HG03378 (cell line): ENCODE results near the gene PCDHGB3.
"Not testable (repeated sequence)": the region's sequence is repeated elsewhere in the genome, so short reads cannot be mapped to it uniquely, and the experiment has no call there.

Experiments used
- ATAC-seq: cut with Tn5 transposase; IDR thresholded peaks from one replicate; pipeline ENCODE4 v1.9.1; 2021; ENCODE audit warnings: mild to moderate bottlenecking, moderate library complexity; ENCODE audit not compliant: unreplicated experiment

PCDHGB3 gene

DNA sequence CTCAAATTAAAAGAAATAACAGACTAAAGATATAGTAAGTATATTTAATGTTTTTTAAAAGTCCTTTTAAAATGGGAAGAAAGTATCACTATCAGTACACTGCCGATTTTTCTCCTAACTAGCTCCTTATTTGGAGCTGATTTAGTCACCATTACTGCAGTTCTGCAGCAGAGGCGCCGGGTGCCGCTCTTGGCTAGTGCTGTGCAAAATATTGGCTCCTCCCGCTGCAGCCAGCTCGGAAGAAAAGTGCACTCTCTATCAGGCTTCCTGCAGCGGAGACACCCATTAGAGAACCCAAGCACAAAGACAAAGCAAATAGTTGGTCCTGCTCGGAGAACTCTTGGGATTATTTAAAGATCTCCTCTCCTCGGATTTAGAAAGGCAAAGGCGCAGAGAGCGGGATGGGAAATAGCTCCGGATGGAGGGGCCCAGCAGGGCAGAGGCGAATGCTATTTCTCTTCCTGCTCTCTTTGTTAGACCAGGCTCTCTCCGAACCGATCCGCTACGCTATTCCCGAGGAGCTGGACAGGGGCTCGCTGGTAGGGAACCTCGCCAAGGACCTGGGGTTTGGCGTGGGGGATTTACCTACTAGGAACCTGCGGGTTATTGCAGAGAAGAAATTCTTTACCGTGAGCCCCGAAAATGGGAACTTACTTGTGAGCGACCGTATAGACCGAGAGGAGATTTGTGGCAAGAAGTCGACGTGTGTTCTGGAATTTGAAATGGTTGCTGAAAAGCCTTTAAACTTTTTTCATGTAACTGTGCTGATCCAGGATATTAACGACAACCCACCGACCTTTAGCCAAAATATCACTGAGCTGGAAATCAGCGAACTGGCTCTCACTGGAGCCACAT is at the start of gene PCDHGB3:
Gene PCDHGB3 (plus strand): TSS at position 249 of the 855 bp plus-strand sequence. CDS start 153 bp downstream, at position 402.
- ATAC-seq = peak; percentile 95

DNA sequence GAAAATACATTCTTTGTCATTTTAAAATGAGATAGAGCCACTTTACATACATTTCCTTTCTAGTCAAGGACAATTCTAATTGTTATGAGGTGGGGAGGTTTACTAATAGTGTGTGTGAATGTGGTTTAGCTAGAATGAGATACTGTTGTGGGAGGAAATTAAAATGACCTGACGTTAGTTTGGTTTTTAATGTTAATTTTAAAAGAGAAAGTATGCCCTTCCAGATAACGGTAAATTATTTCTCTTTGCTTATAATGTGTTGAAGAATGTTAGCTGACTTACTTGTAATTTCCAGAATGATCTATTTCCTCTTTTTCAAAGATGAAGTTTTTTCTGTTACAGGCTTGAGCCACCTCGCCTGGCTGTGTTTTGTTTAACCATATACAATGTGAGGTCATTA is 47.8 kb upstream of the PCDHGB3 start:
- no peak for ATAC-seq

DNA sequence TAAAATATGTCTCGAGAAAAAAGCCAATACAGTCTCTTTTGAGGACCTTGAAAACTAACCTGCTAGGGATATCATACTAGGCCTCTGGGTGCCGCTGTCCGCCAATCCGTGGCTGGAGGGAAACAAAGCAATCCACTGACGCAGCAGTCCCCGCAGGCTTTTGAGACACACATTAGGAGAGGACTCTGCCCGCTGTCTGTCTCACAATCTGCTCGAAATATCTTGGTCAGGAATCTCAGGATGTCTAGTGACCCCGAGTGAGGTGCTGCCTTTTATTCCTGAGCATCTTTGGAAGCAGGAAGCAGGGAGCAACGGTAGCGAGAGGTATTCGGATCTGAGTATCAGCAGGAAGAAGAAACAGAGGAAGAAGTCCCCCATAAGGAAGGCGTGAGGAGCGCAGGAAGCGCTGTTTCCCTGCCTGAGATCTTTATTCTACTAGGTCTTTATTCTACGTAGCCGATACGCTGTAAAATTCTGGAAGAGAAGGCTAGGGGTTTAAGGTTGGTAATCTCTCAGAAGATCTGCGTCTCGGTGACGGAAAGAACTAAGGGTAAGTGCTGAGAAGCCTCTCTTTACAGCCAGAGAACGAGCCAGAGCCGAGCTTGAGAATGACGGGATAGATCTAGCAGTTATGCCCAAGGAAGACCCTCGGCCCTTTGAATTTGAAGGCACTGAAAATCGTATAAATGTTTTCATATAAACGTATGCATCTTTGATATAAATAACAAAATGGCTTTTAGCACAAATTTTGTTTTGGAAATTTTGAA is 43.8 kb upstream of the PCDHGB3 start:
- ATAC-seq = peak; percentile 83

DNA sequence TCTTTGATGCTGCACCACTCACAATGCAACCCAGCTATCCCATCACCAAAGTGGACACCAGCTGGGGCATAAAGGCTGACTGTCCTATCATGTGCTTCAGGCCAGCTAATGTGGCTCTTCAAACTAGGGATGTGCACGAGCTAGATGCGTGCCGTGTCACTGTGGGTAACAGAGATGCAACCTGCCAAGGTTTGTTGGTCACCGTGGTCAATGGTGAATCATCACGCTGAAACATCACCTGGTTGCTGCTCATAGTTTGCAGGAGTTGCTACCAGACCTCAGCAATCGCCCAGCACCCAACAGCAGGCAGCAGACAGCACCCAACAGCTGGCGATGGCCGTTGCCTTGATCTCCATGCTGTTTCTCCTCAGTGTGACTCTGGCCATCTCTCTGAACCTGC is 41.8 kb upstream of the PCDHGB3 start:
- ATAC-seq = no peak

DNA sequence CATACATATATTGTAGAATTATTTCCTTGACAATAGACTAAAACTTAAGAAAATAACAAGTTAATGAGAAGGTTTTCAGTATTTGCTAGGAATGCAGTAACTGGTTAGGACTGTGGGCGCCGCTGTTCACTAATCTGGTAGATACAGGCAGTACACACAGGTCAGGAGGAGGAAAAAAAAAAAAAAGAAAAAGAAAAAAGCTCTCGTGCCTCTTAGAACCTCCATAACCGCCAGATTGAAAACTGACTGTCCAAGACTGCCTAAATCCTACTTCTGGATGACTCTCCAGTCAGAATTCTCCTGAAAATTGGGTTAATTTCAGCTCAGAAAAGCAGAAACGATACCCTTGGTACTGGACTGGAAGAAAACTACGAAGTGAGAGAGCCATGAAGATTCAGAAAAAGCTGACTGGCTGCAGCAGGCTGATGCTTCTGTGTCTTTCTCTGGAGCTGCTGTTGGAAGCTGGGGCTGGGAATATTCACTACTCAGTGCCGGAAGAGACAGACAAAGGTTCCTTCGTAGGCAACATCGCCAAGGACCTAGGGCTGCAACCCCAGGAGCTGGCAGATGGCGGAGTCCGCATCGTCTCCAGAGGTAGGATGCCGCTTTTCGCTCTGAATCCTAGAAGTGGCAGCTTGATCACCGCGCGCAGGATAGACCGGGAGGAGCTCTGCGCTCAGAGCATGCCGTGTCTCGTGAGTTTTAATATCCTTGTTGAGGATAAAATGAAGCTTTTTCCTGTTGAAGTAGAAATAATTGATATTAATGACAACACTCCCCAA is 39.6 kb upstream of the PCDHGB3 start, which contains the start of gene PCDHGA1:
Gene PCDHGA1 (plus strand): TSS at position 216 of the 782 bp plus-strand sequence.
- ATAC-seq = peak; percentile 46

DNA sequence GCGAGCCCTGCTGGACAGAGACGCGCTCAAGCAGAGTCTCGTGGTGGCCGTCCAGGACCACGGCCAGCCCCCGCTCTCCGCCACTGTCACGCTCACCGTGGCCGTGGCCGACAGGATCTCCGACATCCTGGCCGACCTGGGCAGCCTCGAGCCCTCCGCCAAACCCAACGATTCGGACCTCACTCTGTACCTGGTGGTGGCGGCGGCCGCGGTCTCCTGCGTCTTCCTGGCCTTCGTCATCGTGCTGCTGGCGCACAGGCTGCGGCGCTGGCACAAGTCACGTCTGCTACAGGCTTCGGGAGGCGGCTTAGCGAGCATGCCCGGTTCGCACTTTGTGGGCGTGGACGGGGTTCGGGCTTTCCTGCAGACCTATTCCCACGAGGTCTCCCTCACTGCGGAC is 37.5 kb upstream of the PCDHGB3 start:
- not testable (repeated sequence) for ATAC-seq

DNA sequence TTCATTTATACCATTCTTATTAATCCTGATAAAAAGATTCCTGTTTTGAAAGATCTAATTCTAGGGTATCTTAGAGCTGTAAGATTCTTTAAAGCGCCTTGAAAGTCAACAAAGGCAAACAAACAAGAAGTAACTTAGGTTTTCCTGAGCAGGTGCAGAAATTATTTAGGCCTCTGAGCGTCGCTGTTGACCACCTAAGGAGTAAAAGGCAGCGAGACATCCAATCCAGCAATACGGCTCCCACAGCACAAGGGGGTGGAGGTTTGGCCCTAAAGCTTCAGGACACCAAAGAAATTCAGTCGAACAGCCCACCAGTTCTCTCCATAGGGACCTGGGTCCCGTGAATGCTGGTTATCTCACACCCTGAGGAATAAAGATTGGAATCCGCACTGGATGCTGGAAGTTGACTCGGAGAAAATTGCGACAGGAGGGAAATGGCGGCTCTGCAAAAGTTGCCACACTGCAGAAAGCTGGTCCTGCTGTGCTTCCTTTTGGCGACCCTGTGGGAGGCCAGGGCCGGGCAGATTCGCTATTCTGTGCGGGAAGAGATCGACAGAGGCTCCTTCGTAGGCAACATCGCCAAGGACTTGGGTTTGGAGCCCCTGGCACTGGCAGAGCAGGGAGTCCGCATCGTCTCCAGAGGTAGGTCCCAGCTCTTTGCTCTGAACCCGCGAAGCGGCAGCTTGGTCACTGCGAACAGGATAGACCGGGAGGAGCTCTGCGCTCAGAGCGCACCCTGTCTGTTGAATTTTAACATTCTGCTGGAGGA is 31.3 kb upstream of the PCDHGB3 start, which contains the start of gene PCDHGA2:
Gene PCDHGA2 (plus strand): TSS at position 223 of the 769 bp plus-strand sequence.
- no peak for ATAC-seq

DNA sequence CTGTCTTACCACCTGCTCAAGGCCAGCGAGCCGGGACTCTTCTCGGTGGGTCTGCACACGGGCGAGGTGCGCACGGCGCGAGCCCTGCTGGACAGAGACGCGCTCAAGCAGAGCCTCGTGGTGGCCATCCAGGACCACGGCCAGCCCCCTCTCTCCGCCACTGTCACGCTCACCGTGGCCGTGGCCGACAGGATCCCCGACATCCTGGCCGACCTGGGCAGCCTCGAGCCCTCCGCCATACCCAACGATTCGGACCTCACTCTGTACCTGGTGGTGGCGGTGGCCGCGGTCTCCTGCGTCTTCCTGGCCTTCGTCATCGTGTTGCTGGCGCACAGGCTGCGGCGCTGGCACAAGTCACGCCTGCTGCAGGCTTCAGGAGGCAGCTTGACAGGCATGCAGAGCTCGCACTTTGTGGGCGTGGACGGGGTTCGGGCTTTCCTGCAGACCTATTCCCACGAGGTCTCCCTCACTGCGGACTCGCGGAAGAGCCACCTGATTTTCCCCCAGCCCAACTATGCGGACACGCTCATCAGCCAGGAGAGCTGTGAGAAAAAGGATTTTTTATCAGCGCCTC is 29.2 kb upstream of the PCDHGB3 start:
- ATAC-seq = not testable (repeated sequence)

DNA sequence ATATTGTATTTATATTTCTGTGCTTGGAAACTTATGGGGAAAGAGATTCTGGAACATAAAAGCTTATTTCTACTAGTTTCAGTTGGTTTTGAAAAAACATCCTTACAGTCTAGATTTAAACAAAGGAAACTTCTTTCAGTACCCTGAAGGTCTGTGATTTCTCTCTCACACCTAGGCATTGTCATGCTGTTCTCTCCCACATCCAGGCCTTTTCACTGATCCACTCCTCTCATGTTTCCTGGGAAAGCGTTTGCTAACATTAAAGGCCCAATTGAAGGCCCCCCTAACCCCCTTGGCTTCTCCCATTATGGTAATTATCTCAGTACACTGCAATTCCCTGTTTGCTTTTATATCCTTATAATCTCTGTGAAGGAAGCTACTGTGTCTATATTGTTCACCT is 27.3 kb upstream of the PCDHGB3 start:
- no peak for ATAC-seq

DNA sequence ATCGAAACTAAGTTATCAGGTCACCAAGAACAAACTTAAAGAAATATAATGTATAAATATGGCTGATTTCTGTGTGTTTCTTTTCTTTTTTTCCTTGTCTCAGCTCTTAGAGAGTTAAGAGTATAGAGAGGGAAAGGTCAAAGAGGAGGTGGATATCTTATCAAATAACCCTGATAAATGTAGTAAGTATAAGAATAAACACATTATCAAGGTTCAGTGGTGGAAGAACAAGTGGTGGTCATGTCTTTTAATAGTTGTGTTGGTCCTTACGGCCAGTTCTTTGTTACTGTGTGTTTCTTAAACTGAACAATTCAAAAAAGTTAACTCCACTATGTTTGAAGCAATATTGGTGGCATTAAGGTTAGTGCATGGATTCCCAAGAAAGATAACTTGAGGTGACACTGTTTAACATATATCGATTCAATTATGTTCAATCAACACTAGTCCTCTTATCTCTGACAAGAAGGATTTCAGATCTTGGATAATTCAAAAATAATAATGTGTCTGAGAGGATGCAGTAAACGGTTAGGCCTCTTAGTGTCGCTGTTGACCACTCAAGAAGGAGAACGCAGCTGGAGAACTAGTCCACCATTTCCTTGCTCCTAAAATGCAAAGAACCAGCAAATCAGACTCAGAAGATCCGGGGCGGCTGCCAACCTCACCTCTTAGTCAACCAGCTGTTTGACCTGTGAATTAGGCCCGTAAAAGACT is 26.6 kb upstream of the PCDHGB3 start, which contains the start of gene PCDHGA3:
Gene PCDHGA3 (plus strand): TSS at position 588 of the 711 bp plus-strand sequence. CDS start 205 bp downstream, outside the sequence.
- no peak for ATAC-seq

DNA sequence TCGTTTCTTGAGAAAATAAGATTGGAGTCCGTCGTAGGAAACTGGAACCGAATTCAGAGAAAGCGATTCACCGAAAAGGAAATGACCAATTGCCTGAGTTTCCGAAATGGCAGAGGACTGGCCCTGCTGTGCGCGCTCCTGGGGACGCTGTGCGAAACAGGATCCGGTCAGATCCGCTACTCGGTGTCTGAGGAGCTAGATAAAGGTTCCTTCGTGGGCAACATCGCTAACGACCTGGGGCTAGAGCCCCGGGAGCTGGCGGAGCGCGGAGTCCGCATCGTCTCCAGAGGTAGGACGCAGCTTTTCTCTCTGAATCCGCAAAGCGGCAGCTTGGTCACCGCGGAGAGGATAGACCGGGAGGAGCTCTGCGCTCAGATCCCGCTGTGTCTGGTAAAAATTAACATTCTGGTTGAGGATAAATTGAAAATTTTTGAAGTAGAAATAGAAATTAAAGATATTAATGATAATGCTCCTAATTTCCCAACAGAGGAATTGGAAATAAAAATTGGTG is 26.0 kb upstream of the PCDHGB3 start:
- ATAC-seq = no peak

DNA sequence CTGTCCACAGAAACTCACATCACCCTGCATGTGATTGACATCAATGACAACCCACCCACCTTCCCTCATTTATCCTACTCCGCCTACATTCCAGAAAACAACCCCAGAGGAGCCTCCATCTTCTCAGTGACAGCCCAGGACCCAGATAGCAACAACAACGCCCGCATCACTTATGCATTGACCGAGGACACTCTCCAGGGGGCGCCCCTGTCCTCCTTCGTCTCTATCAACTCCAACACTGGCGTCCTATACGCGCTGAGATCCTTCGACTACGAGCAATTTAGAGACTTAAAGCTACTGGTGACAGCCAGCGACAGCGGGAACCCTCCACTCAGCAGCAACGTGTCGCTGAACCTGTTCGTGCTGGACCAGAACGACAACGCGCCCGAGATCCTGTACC is 24.7 kb upstream of the PCDHGB3 start:
- no peak for ATAC-seq

DNA sequence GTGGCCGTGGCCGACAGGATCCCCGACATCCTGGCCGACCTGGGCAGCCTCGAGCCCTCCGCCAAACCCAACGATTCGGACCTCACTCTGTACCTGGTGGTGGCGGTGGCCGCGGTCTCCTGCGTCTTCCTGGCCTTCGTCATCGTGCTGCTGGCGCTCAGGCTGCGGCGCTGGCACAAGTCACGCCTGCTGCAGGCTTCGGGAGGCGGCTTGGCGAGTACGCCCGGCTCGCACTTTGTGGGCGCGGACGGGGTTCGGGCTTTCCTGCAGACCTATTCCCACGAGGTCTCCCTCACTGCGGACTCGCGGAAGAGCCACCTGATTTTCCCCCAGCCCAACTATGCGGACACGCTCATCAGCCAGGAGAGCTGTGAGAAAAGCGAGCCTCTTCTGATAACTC is 24.0 kb upstream of the PCDHGB3 start:
- ATAC-seq = not testable (repeated sequence)

DNA sequence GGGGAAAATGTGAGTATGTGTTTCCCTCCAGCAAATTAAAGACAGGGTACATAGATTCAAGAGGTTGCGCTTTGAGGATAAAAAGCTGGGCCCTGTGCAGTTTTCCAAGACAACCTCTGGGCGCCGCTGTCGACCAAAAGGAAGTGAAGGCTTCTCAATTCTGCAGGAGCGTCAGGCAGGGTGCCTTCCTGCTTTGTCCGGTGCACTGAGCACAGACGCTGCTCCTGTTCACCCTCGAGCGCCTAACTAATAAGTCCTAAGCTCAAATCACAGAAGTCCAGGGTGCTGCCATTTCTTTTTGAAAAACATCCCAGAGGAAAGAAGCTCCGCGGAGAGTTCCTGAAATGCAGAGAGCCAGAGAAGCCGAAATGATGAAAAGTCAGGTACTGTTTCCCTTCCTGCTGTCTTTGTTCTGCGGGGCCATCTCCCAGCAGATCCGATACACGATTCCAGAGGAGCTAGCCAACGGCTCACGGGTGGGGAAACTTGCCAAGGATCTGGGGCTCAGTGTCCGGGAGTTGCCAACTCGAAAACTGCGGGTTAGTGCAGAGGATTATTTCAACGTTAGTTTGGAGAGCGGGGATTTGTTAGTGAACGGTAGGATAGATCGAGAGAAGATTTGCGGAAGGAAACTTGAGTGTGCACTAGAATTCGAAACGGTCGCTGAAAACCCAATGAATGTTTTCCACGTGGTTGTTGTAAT is 20.0 kb upstream of the PCDHGB3 start, which contains the start of gene PCDHGB1:
Gene PCDHGB1 (plus strand): TSS at position 183 of the 703 bp plus-strand sequence. CDS start 162 bp downstream, at position 345.
- ATAC-seq = no peak

DNA sequence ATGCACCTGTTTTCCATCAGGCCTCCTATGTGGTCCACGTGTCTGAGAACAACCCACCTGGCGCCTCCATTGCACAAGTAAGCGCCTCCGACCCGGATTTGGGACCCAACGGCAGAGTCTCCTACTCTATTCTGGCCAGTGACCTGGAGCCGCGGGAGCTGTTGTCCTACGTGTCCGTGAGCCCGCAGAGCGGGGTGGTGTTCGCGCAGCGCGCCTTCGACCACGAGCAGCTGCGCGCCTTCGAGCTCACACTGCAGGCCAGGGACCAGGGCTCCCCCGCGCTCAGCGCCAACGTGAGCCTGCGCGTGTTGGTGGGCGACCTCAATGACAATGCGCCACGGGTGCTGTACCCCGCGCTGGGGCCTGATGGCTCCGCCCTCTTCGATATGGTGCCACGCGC is 18.5 kb upstream of the PCDHGB3 start:
- no peak for ATAC-seq

DNA sequence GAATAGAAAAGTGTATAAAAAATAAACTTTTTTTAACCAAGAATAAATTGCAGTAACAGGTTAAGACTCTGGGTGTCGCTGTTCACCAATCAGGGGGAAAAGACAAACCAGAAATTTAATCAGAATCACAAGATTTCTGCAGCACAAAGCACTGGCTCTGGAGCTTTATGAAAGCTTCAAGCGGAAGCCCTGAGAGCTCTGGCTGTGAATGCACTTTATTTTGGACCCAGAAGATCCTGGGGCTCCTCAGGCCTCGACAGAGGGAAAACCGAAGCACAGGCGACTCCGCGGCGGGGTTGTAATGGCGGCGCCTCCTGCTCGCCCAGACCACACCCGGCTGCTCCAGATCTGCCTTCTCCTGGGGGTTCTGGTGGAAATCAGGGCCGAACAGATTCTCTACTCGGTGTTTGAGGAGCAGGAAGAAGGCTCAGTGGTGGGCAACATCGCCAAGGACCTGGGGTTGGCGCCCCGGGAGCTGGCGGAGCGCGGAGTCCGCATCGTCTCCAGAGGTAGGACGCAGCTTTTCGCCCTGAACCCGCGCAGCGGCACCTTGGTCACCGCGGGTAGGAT is 15.1 kb upstream of the PCDHGB3 start, which contains the start of gene PCDHGA4:
Gene PCDHGA4 (plus strand): TSS at position 122 of the 570 bp plus-strand sequence. CDS start 87 bp downstream, at position 209.
- ATAC-seq = no peak

DNA sequence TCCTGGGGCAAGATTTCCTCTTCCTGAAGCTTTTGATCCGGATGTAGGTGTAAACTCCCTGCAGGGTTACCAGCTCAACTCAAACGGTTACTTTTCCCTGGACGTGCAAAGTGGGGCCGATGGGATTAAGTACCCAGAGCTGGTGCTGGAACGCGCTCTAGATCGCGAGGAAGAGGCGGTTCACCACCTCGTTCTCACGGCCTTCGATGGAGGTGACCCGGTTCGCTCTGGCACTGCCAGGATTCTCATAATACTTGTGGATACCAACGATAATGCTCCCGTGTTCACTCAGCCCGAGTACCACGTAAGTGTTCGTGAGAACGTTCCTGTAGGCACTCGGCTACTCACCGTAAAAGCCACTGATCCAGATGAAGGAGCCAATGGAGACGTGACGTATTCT is 14.4 kb upstream of the PCDHGB3 start:
- no peak for ATAC-seq

DNA sequence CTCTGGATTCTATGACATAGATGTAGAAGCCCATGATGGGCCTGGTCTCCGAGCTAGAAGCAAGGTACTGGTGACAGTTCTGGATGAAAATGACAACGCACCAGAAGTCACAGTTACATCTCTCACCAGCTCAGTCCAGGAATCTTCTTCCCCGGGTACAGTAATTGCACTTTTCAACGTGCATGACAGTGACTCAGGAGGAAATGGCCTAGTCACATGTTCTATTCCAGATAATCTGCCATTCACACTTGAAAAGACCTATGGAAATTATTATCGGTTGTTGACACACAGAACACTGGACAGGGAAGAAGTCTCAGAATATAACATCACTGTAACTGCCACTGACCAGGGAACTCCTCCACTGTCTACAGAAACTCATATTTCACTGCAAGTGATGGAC is 13.9 kb upstream of the PCDHGB3 start:
- no peak for ATAC-seq
